HFFc6 (cell line): ENCODE results near the gene RTRAF. TPM values are rescaled to one million over a fixed set of nuclear protein-coding genes. Genes with fewer than 3 reads are reported as not detected.

Experiments
- DNase-seq: peaks from one replicate; pipeline ENCODE4 v3.0.0-alpha.2; 2018
- H3K27ac Mint-ChIP-seq: 2 replicates; pipeline ENCODE4 v1.8.0; 2020; ENCODE audit warnings: mild to moderate bottlenecking, mixed read lengths
- H3K27me3 Mint-ChIP-seq: 2 replicates; pipeline ENCODE4 v1.8.0; 2021; ENCODE audit warnings: mild to moderate bottlenecking, moderate library complexity, mixed read lengths; ENCODE audit not compliant: insufficient read depth
- H3K36me3 Mint-ChIP-seq: 2 replicates; pipeline ENCODE4 v1.8.0; 2021; ENCODE audit warnings: low read depth, mixed read lengths
- H3K4me1 Mint-ChIP-seq: 2 replicates; pipeline ENCODE4 v1.8.0; 2020; ENCODE audit warnings: low read depth, mixed read lengths
- H3K4me3 Mint-ChIP-seq: 2 replicates; pipeline ENCODE4 v1.8.0; 2020; ENCODE audit warnings: mild to moderate bottlenecking, moderate library complexity, mixed read lengths
- H3K9me3 Mint-ChIP-seq: 2 replicates; pipeline ENCODE4 v1.8.0; 2020; ENCODE audit warnings: mild to moderate bottlenecking, mixed read lengths
- total RNA-seq, 6 experiments: library from RNA; stranded (reverse); fragmentation: NEBNext Ultra II Directional; extraction: Animal tissue kit (Norgen Biotek cat#: 25700); gene quantifications; 2 replicates in 1 of 6; 3 replicates in 5 of 6; pipeline ENCODE4 v1.2.3, GENCODE V29; 2021
- TF ChIP-seq, protein P1 (sequence below): fragments of 200-600 bp; sonication (generic); IDR thresholded peaks from 2 replicates; pipeline ENCODE4 v1.5.0; 2021; ENCODE audit warnings: antibody characterized with exemption, mild to moderate bottlenecking

The RTRAF gene
- total RNA-seq, 6 experiments from 2014 or later = 161 to 181 (median 179) TPM

DNA sequence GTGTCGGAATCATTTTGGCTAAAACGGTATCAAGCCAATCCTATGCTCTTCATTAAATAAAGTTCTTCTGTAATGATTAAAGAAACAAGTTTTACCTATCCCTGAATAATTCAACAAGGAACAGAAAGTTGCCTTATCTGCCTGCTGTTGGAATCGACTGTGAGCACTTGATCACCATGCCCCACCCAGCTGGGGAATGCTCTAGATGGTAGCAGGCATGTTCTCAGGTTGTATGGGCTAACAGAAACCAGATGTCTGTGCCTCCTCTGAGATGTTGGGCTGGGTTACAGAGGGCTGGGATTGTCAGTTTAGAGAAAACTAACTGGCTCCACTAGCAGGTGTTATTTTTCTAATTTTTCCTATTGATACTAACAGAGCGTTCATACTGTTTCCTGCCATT lies 28.9 kb downstream of the RTRAF start:
- Mint-ChIP-seq H3K4me1 (peaks cover 33% of the 10 kb centered on the region), H3K27ac (peak overlapping the region; percentile 67), H3K4me3 (peak overlapping the region; percentile 13; the same call in 1 of the 2 replicates), H3K9me3 (no peaks in the 10 kb centered on the region), H3K36me3 (peaks cover 60% of the 10 kb centered on the region), H3K27me3 (no peaks in the 10 kb centered on the region; the same call in 1 of the 2 replicates)
- TF ChIP-seq, protein P1, sequence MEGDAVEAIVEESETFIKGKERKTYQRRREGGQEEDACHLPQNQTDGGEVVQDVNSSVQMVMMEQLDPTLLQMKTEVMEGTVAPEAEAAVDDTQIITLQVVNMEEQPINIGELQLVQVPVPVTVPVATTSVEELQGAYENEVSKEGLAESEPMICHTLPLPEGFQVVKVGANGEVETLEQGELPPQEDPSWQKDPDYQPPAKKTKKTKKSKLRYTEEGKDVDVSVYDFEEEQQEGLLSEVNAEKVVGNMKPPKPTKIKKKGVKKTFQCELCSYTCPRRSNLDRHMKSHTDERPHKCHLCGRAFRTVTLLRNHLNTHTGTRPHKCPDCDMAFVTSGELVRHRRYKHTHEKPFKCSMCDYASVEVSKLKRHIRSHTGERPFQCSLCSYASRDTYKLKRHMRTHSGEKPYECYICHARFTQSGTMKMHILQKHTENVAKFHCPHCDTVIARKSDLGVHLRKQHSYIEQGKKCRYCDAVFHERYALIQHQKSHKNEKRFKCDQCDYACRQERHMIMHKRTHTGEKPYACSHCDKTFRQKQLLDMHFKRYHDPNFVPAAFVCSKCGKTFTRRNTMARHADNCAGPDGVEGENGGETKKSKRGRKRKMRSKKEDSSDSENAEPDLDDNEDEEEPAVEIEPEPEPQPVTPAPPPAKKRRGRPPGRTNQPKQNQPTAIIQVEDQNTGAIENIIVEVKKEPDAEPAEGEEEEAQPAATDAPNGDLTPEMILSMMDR = no peak
- DNase-seq = peak; percentile 39

DNA sequence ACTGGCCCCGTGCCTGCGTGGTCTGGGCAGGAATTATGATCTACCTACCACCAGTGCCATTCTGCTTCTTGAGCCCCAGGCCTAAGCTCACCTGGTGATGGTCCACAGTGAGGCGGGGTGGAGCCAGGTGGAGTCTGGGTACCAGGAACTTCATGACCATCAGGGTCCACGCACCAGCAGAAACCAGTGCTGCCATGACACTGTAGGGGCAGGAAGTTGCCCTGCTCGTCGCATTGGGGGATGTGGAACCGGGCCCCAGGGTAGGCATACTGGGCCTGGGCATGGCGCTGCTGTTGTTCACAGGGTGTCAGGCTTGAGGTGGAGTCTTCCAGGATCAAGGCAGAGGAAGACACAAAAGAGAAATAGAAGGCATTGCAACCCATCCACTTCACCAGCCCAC lies 29.6 kb downstream of the RTRAF start:
- Mint-ChIP-seq H3K4me1 (peaks cover 40% of the 10 kb centered on the region), H3K27ac (peak overlapping the region; percentile 67; the same call in 1 of the 2 replicates), H3K9me3 (no peaks in the 10 kb centered on the region), H3K27me3 (no peaks in the 10 kb centered on the region; the same call in 1 of the 2 replicates), H3K36me3 (peaks cover 53% of the 10 kb centered on the region), H3K4me3 (no peak overlapping the region)
- no peak for DNase-seq
- TF ChIP-seq, protein P1 = no peak

DNA sequence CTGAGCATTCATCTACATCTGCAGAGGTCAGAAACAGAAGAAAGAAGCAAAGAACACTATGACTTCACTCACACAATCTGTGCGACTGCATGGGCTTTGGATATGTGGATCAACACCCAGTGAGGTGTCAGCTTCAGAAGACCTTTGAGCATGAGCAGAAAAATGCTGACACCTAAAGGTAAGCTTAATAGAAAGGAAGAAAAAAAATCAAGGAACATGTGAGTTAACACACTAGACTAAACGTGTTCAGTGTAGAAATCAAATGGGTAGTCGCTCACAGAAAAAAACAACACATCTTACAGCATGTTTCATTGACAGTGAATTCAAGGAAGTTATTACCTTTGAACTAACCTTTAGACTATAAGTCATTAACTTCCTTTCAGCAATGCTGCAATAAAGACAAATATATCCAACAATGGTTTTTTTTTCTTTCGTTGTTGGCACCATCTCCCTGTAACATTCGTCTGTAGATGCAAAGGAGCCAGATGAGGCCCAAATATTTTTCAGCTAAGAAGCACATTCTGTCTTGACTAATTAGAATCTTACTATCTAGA lies 30.9 kb downstream of the RTRAF start:
- Mint-ChIP-seq H3K36me3 (peaks cover 51% of the 10 kb centered on the region), H3K9me3 (no peaks in the 10 kb centered on the region), H3K27ac (no peak overlapping the region; the same call in 1 of the 2 replicates), H3K4me1 (peaks cover 53% of the 10 kb centered on the region), H3K27me3 (no peaks in the 10 kb centered on the region; the same call in 1 of the 2 replicates), H3K4me3 (no peak overlapping the region)
- TF ChIP-seq, protein P1 = no peak
- no peak for DNase-seq

DNA sequence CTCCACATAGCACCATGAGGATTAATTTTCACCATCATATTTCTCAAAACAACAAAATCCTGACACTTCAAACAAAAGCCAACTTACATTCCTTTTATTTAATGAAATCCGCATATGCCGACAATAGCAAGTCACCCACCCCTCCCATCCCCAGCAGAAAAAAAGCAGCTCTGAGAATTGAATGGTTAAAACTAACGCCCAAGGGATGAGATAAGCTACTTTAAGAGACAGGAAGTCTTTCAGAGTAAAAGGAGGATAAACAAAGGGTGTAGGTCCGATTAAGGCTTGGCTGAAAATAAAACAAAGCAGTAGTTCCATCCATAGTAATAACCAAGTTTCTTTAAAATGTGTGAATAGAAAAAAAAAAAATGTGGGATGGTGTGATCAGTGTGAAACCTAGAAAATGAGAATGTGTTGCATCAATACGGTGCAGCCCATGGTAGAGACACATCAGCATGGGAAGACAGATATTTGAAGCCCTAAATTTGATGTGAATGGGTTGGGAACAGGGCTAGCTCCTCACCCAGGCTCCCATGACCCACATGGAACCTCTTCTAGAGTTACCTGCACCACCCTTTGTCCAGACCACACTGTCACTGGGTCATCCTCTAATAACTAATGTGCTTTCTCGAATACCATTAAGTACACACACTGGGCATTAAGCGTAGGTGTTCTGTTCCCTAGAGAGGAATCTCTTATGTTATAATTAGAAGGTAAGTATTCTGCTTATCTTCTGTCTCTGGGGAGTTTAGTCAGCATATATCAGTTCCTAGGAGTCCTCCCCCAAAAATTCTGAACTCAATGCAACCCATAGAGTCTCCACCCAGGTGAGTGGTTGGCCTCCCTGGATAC lies 31.7 kb downstream of the RTRAF start:
- H3K9me3 Mint-ChIP-seq = no peaks in the 10 kb centered on the region
- no peak overlapping the region; the same call in 1 of the 2 replicates for H3K27ac Mint-ChIP-seq
- TF ChIP-seq, protein P1 = no peak
- no peak overlapping the region for H3K4me3 Mint-ChIP-seq
- DNase-seq = no peak
- H3K36me3 Mint-ChIP-seq = peaks cover 59% of the 10 kb centered on the region
- no peaks in the 10 kb centered on the region; the same call in 1 of the 2 replicates for H3K27me3 Mint-ChIP-seq
- peaks cover 61% of the 10 kb centered on the region for H3K4me1 Mint-ChIP-seq

DNA sequence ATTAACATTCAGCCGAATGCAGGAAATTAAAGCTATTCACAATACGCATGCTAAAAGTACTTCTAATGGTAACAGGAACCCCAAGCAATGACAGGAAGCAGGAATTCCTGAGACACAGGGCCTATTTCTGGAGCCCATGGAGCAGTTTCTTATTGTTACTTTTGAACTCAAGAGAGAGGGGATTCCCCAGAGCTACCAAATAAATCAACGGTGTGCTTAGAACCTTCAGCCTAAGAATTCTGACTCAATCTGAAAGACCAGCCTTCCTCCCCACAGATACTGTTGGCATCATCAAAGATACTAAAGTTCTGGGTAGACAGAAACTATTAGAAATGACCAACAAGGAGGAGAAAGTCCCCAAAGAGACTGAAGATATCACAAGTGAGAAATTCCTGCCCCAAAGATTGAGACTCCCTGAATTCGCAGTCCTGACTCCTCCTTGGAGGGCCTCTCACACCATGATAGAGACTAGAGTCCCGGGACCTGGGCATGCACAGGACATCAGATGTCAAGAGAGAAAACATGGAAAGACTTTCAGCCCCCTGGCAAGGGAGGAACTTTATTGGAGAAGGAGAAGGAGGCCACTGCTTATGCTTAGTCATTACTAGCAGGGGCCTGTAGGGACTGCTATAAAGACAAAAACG lies 32.7 kb downstream of the RTRAF start:
- H3K4me1 Mint-ChIP-seq = peaks cover 70% of the 10 kb centered on the region
- no peak overlapping the region for H3K27ac Mint-ChIP-seq

More for the DNA sequence above, 32.7 kb downstream of the RTRAF start:
- H3K9me3 Mint-ChIP-seq = no peaks in the 10 kb centered on the region
- peaks cover 62% of the 10 kb centered on the region for H3K36me3 Mint-ChIP-seq
- no peak for DNase-seq
- TF ChIP-seq, protein P1 = no peak
- H3K27me3 Mint-ChIP-seq = no peaks in the 10 kb centered on the region
- H3K4me3 Mint-ChIP-seq = no peak overlapping the region
